Measurements from ENCODE around the gene STAG3. TPM values are rescaled to one million over a fixed set of nuclear protein-coding genes. Genes with fewer than 3 reads are reported as not detected.
"Not testable (repeated sequence)": the region's sequence is repeated elsewhere in the genome, so short reads cannot be mapped to it uniquely, and the experiment has no call there.

The STAG3 gene
- total RNA-seq, 2 experiments from 2014 or later = 24.7 to 28.3 TPM

DNA sequence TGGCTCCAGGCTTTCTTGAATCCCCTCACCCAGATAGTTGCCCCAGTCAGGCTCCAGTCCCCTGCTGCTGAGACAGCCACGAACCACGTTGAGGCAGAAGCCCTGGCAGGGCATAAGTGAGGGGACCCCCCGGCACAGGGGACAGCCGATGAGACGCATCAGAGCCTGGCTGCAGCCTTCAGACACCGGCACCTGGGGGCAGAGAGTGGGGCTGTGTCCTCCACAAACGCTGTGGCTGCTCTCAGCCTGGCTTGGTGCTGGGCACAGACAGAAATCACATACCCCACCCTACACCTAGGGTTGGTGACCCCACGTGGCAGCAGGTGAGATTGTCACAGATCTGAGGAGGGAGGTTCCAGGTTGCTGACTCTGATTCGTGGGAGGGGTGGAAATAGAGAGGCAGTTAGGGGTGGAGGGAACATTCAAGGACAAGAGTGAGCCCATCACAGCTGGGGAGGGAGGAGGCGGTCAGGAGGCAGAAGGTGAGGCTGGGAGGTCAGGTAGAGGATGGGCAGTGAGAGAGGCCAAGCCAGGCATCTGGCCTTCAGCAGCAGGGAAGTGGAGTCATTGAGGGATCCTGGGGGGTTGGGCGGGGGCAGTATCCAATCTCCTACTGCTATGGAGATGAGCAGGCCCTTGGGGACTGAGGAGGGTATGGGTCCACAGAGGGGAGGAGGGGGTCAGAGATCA lies 3.8 kb upstream of the STAG3 start:
- Mint-ChIP-seq H3K27me3 (peaks cover 3% of the 10 kb centered on the region), H3K27ac (no peak overlapping the region), H3K4me3 (no peak overlapping the region), H3K36me3 (ENCODE audit: low read depth) (no peaks in the 10 kb centered on the region), H3K4me1 (peaks cover 39% of the 10 kb centered on the region), H3K9me3 (ENCODE audit: low read depth) (no peaks in the 10 kb centered on the region)
- intact Hi-C loops (cut with DNase I, micrococcal nuclease) = no loop called here
- DNase-seq = no peak
- ATAC-seq = no peak
- ChIA-PET POLR2A (no interaction called here), CTCF (interaction anchor here (0.7 kb wide), 1 partner anchor 191 kb away, joined by 4 read pairs; no protein-coding TSS in a partner anchor)

GRCh38 chr7:100174582-100174981 lies 3.1 kb upstream of the STAG3 start:
- Mint-ChIP-seq H3K27ac (no peak overlapping the region), H3K27me3 (peaks cover 3% of the 10 kb centered on the region)
- POLR2A ChIA-PET = no interaction called here

DNA sequence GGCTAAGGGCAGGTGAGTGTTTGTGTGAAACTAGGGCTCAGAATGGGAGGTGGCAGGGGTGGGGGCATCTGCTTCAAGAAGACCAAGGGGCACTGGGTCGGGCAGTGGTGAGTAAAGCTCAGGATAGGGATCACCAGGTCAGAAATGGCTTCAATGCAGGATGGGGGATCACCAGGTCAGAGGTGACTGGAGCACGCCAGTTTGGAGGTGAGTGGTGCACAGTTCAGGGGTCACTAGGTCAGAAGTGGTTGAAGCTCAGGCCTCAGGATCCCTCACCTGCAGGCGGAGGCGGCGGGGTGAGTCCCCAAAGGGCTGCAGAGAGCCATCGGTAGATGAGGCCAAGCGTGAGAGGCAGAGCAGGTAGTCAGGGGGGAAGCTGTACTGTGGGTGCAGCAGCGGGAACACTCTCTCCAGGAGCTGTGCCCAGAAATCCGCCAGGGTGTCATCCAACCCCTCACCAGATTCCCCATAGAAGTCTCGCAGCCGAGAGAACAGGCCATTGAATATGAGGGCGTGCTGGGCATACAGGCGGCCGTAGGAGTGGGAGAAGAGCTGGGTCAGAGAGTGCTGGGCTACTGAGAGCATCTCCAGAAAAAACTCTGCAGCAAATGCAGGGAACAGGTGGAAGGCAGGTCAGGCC lies 2.3 kb upstream of the STAG3 start:
- Mint-ChIP-seq H3K27me3 (peaks cover 3% of the 10 kb centered on the region), H3K4me3 (no peak overlapping the region), H3K27ac (no peak overlapping the region), H3K9me3 (ENCODE audit: low read depth) (no peaks in the 10 kb centered on the region), H3K36me3 (ENCODE audit: low read depth) (no peaks in the 10 kb centered on the region), H3K4me1 (peaks cover 29% of the 10 kb centered on the region)
- DNase-seq (no peak), ATAC-seq (no peak)
- ChIA-PET POLR2A (interaction anchor here (0.7 kb wide), 1 partner anchor 9 kb away, joined by 3 read pairs; no protein-coding TSS in a partner anchor), CTCF (interaction anchor here (1.0 to 2.3 kb wide), 3 partner anchors 9 to 43 kb away, joined by 5 to 12 read pairs (median 8); no protein-coding TSS in a partner anchor)
- intact Hi-C loops (cut with DNase I, micrococcal nuclease) = loop anchor here (5.0 kb wide), 2 partner anchors 42 to 48 kb away; partner anchors contain the start of genes MBLAC1 (in 1 of the 2) and PVRIG (in 1 of the 2)

More at GRCh38 chr7:100174582-100174981, 3.1 kb upstream of the STAG3 start:
- DNase-seq = no peak
- Mint-ChIP-seq H3K9me3 (ENCODE audit: low read depth) (no peaks in the 10 kb centered on the region), H3K4me1 (peaks cover 34% of the 10 kb centered on the region), H3K4me3 (no peak overlapping the region), H3K36me3 (ENCODE audit: low read depth) (no peaks in the 10 kb centered on the region)
- intact Hi-C loops (cut with DNase I, micrococcal nuclease) = no loop called here
- CTCF ChIA-PET = no interaction called here
- no peak for ATAC-seq

- Mint-ChIP-seq H3K4me1 (peaks cover 31% of the 10 kb centered on the region), H3K27me3 (peaks cover 3% of the 10 kb centered on the region), H3K9me3 (ENCODE audit: low read depth) (no peaks in the 10 kb centered on the region), H3K36me3 (ENCODE audit: low read depth) (no peaks in the 10 kb centered on the region), H3K4me3 (peak overlapping the region; percentile 76), H3K27ac (peak overlapping the region; percentile 29)
- POLR2A ChIA-PET = interaction anchor here (0.6 to 1.7 kb wide), 6 partner anchors 9 to 578 kb away, joined by 3 to 8 read pairs (median 4); partner anchors contain the start of genes LAMTOR4 and TMEM225B
- ATAC-seq = no peak
- intact Hi-C loops (cut with DNase I, micrococcal nuclease) = loop anchor here (1.0 to 5.0 kb wide), 8 partner anchors 18 to 436 kb away; partner anchors contain the start of genes LAMTOR4 (in 2 of the 2), TRAPPC14 (in 2 of the 2), MBLAC1 (in 1 of the 2) and MOSPD3 (in 1 of the 2)
- DNase-seq = no peak
- CTCF ChIA-PET = interaction anchor here (1.0 to 2.3 kb wide), 9 partner anchors 10 to 529 kb away, joined by 3 to 13 read pairs (median 5); no protein-coding TSS in a partner anchor
Measured at GRCh38 chr7:100176096-100177044, 1.3 kb upstream of the STAG3 start.

DNA sequence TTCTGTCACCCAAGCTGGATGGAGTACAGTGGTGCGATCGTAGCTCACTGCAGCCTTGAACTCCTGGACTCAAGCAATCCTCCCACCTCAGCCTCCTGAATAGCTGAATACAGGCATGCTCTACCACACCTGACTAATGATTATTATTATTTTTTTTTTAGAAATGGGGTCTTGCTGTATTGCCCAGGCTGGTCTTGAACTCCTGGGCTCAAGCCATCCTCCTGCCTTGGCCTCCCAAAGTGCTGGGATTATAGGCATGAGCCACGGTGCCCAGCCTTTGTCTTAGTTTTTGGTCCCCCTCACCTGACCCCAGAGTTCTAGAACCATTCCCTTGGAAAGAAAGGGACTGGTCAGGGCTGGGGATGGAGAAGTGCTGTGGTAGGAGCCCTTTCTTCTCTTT lies 2.4 kb downstream of the STAG3 start:
- Mint-ChIP-seq H3K4me3 (peak overlapping the region; percentile 48), H3K27ac (peak overlapping the region; percentile 58), H3K4me1 (peaks cover 47% of the 10 kb centered on the region)
- H3K36me3 Mint-ChIP-seq (ENCODE audit: low read depth); ATAC-seq; H3K9me3 Mint-ChIP-seq (ENCODE audit: low read depth); H3K27me3 Mint-ChIP-seq; intact Hi-C loops (cut with DNase I, micrococcal nuclease); DNase-seq: not testable (repeated sequence)
- CTCF ChIA-PET = interaction anchor here (0.7 to 1.3 kb wide), 6 partner anchors 8 to 47 kb away, joined by 3 to 5 read pairs (median 3); partner anchors contain the start of gene GAL3ST4
- POLR2A ChIA-PET = interaction anchor here (0.6 to 1.2 kb wide), 2 partner anchors 12 to 249 kb away, joined by 3 read pairs; partner anchors contain the start of genes GAL3ST4 and MEPCE

DNA sequence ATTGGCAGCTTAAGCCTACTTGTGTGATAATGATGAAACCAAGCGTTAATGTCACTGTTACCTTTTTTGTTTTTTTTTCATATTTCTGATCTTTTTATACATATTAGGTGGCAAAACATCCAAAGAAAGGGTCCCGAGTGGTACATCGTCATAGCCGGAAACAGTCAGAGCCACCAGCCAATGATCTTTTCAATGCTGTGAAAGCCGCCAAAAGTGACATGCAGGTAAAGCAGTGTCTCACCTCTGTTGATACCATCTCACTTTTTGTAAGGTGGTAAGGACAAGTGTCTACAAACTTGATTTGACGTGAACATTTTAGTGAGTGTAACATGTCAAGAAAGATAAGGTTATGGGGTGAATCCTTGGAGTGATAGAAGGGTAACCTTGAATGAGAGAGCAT lies 4.9 kb downstream of the STAG3 start:
- Mint-ChIP-seq H3K27ac (peak overlapping the region; percentile 28), H3K4me1 (peaks cover 37% of the 10 kb centered on the region)
- H3K9me3 Mint-ChIP-seq (ENCODE audit: low read depth); intact Hi-C loops (cut with DNase I, micrococcal nuclease); ATAC-seq; H3K36me3 Mint-ChIP-seq (ENCODE audit: low read depth); POLR2A ChIA-PET; DNase-seq; H3K27me3 Mint-ChIP-seq; H3K4me3 Mint-ChIP-seq: not testable (repeated sequence)
- CTCF ChIA-PET = interaction anchor here (1.0 kb wide), 1 partner anchor 56 kb away, joined by 3 read pairs; the partner anchor contains the start of gene MBLAC1

- POLR2A ChIA-PET, H3K27ac Mint-ChIP-seq: not testable (repeated sequence)
Measured at GRCh38 chr7:100183090-100183489, 5.4 kb downstream of the STAG3 start.

GRCh38 chr7:100185726-100186125 lies 8.0 kb downstream of the STAG3 start:
- H3K4me1 Mint-ChIP-seq = peaks cover 37% of the 10 kb centered on the region

More at GRCh38 chr7:100183090-100183489, 5.4 kb downstream of the STAG3 start:
- H3K9me3 Mint-ChIP-seq (ENCODE audit: low read depth); H3K27me3 Mint-ChIP-seq; DNase-seq; H3K4me3 Mint-ChIP-seq; H3K36me3 Mint-ChIP-seq (ENCODE audit: low read depth); intact Hi-C loops (cut with DNase I, micrococcal nuclease); ATAC-seq: not testable (repeated sequence)
- peaks cover 34% of the 10 kb centered on the region for H3K4me1 Mint-ChIP-seq
- CTCF ChIA-PET = interaction anchor here (0.7 kb wide), 1 partner anchor 10 kb away, joined by 5 read pairs; no protein-coding TSS in a partner anchor

DNA sequence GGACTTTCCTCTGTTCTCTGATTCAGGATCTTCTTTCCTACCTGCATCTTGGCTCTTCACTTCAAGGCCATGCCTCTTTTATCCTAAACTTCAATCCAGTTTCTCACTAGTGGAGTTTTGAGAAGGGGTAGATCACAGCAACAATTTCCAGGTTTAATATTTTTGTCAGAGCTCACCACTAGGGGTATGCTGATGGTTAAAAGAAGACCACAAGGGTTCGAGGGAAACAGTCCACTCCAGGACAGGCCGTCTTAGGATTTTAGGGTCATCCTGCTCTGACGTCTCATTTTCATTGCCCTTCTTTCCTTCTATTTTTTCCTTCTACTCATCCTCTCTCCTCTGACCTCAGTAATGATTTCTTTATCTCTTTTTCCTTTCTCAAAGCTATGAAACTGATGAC lies 11.3 kb downstream of the STAG3 start:
- intact Hi-C loops (cut with DNase I, micrococcal nuclease) = no loop called here
- ATAC-seq = no peak
- CTCF ChIA-PET = interaction anchor here (0.7 to 2.7 kb wide), 8 partner anchors 10 to 234 kb away, joined by 3 to 17 read pairs (median 5); partner anchors contain the start of genes GPC2 and STAG3
- POLR2A ChIA-PET = no interaction called here
- Mint-ChIP-seq H3K9me3 (ENCODE audit: low read depth) (no peaks in the 10 kb centered on the region), H3K27ac (peak overlapping the region; percentile 78), H3K27me3 (no peaks in the 10 kb centered on the region), H3K4me1 (peaks cover 36% of the 10 kb centered on the region), H3K4me3 (no peak overlapping the region), H3K36me3 (ENCODE audit: low read depth) (peaks cover 2% of the 10 kb centered on the region)
- DNase-seq = no peak

More at GRCh38 chr7:100185726-100186125, 8.0 kb downstream of the STAG3 start:
- intact Hi-C loops (cut with DNase I, micrococcal nuclease) = no loop called here
- H3K9me3 Mint-ChIP-seq (ENCODE audit: low read depth) = no peaks in the 10 kb centered on the region
- POLR2A ChIA-PET = no interaction called here
- H3K36me3 Mint-ChIP-seq (ENCODE audit: low read depth) = no peaks in the 10 kb centered on the region
- CTCF ChIA-PET = interaction anchor here (1.0 to 1.5 kb wide), 2 partner anchors 10 to 40 kb away, joined by 3 to 5 read pairs; no protein-coding TSS in a partner anchor
- H3K27me3 Mint-ChIP-seq = no peaks in the 10 kb centered on the region
- no peak overlapping the region for H3K4me3 Mint-ChIP-seq
- DNase-seq (no peak), ATAC-seq (no peak)
- no peak overlapping the region for H3K27ac Mint-ChIP-seq

DNA sequence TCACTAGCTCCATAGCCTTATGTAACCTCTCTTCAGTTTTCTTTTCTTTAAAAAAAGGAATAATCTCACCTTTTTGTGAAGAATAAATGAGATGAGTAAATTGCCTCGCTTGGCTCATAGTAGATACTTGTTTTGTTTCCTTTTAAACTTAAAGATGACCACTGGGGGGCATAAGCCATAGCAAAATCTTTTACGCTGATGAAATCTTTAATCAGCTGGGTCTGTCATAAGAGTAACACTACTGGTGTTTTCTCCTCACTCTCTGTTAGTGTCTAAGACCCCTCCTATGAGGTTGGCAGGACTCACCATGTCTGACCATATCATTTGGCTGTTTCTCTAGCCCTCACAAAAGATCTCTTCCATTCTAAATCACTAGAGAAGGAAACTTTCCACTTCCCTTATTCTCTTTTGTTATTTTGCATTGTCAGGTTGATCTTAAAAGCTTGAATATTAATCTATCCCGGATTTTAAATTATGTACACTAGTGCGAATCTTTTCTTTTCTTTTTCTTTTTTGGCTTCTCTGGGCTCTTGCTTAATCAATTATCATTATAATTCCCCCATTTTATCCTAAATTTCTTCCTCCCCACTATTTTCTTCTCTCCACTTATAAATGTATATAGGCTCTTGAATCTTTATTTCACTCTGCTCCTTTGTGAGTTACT lies 12.5 kb downstream of the STAG3 start:
- Mint-ChIP-seq H3K27ac (peak overlapping the region; percentile 81), H3K27me3 (no peaks in the 10 kb centered on the region), H3K4me3 (no peak overlapping the region), H3K4me1 (peaks cover 38% of the 10 kb centered on the region), H3K9me3 (ENCODE audit: low read depth) (no peaks in the 10 kb centered on the region), H3K36me3 (ENCODE audit: low read depth) (peaks cover 2% of the 10 kb centered on the region)
- POLR2A ChIA-PET = interaction anchor here (1.3 kb wide), 1 partner anchor 206 kb away, joined by 3 read pairs; no protein-coding TSS in a partner anchor
- DNase-seq = no peak
- CTCF ChIA-PET = interaction anchor here (0.6 to 2.7 kb wide), 21 partner anchors 8 to 775 kb away, joined by 3 to 20 read pairs (median 5); partner anchors contain the start of genes GPC2 and STAG3
- intact Hi-C loops (cut with DNase I, micrococcal nuclease) = loop anchor here (1.0 to 2.0 kb wide), 4 partner anchors 19 to 217 kb away; no protein-coding TSS in a partner anchor
- ATAC-seq = peak; percentile 91
